ENCODE results near the gene PPP1R14B.

The PPP1R14B gene

GRCh38 chr11:64252003-64252872 is 5.5 kb upstream of the PPP1R14B start:
- DNase-seq (ENCODE audit: low read depth): no peak
- peak; percentile 38 for TF ChIP-seq CTCF (conservative IDR thresholded peaks at IDR 0.05; ENCODE audit: control insufficient read depth, insufficient read depth, low read depth, low read length)
- peak overlapping the region; percentile 83 for H3K4me3 ChIP-seq (ENCODE audit: control insufficient read depth, low read depth, low read length)

GRCh38 chr11:64251753-64252002 is 4.9 kb upstream of the PPP1R14B start:
- H3K4me3 ChIP-seq (ENCODE audit: control insufficient read depth, low read depth, low read length): peak overlapping the region; percentile 83
- no peak for DNase-seq (ENCODE audit: low read depth)
- no peak for TF ChIP-seq CTCF (conservative IDR thresholded peaks at IDR 0.05; ENCODE audit: control insufficient read depth, insufficient read depth, low read depth, low read length)

- DNase-seq (ENCODE audit: low read depth): no peak
- peak within 1 kb of the TSS; percentile 83 for H3K4me3 ChIP-seq (ENCODE audit: control insufficient read depth, low read depth, low read length)
- TF ChIP-seq CTCF (conservative IDR thresholded peaks at IDR 0.05; ENCODE audit: control insufficient read depth, insufficient read depth, low read depth, low read length): peak; percentile 23
These were observed 4.4 kb upstream of the PPP1R14B start, which contains the start of gene PLCB3 for GRCh38 chr11:64251016-64251752. TSS of gene PLCB3 (plus strand) at chr11:64251530. CDS start at chr11:64251650, 120 bp downstream.

- peak overlapping the region; percentile 40 for H3K4me3 ChIP-seq (ENCODE audit: control insufficient read depth, low read depth, low read length)
- no peak for DNase-seq (ENCODE audit: low read depth)
- TF ChIP-seq CTCF (conservative IDR thresholded peaks at IDR 0.05; ENCODE audit: control insufficient read depth, insufficient read depth, low read depth, low read length): no peak
These were observed 3.8 kb upstream of the PPP1R14B start for GRCh38 chr11:64250415-64251015.

- no peak for TF ChIP-seq CTCF (conservative IDR thresholded peaks at IDR 0.05; ENCODE audit: control insufficient read depth, insufficient read depth, low read depth, low read length)
- DNase-seq (ENCODE audit: low read depth): no peak
- no peak overlapping the region for H3K4me3 ChIP-seq (ENCODE audit: control insufficient read depth, low read depth, low read length)
These were observed 3.0 kb upstream of the PPP1R14B start for GRCh38 chr11:64249563-64250414.

- no peak overlapping the region for H3K4me3 ChIP-seq (ENCODE audit: control insufficient read depth, low read depth, low read length)
- DNase-seq (ENCODE audit: low read depth): no peak
- no peak for TF ChIP-seq CTCF (conservative IDR thresholded peaks at IDR 0.05; ENCODE audit: control insufficient read depth, insufficient read depth, low read depth, low read length)
These were observed 2.3 kb upstream of the PPP1R14B start for GRCh38 chr11:64249038-64249437.

Data from fibroblast of mammary gland (primary cell).